ENCODE results near the gene TJAP1.
"Not testable (repeated sequence)": the region's sequence is repeated elsewhere in the genome, so short reads cannot be mapped to it uniquely, and the experiment has no call there.

TJAP1 gene

DNA sequence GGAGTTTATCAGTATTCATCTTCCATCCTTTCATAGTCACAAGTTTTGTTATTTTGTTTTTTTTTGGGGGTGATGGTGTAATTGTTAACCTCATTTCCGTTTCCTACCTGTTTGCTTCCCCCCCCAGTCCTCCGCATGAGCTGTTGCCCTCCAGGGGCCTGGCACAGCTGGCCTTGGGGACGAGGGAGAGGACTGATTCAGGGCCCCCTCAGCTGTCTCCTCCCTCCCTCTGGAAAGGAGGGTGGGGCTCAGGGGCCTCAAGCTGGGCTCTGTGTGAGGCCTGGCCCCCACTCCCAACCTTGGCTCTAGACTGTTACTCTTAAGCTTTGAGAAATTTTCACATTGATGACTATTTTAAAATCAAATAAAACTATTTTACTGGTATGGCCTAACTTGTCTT lies 28.8 kb downstream of the TJAP1 start:
- no peak for DNase-seq

DNA sequence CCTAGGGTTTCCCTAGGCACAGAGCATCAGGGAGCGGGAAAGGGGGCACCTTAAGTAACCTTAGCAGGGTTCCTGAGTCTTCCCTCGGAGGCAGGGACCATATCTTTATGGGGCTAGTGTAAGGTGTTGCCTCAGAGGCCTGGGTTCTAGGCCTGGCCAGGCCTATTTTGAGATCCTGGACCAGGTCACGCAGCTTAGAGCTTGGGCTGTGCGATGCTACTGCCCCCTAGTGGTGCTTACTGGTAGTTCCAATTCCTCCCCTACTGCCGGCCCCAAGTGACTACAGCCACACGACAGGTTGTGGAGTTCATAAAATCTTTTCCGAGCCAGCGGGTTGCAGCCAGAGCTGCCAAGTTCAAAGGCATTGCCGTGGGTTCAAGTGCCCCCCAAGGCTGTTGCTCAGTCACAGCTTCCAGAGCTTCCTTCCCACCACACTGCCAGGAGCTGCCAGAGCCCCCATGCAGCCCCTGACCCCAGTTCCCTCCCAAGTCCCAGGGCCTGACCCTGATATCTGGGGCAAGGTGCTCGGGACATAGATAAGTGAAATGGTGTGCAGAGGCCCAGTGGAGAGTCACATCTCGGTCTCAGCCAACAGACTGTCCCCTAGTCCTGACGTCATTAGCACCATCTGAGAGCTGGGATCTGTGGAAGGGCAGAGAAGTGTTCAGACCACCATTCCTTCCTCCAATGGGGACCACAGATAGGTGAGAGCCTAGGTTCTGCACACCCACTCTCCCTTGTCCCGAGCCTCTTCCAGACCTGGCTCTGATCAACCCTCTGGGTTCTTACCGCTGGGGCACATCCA lies 29.5 kb downstream of the TJAP1 start:
- DNase-seq, result peak; percentile 71 to 73

DNA sequence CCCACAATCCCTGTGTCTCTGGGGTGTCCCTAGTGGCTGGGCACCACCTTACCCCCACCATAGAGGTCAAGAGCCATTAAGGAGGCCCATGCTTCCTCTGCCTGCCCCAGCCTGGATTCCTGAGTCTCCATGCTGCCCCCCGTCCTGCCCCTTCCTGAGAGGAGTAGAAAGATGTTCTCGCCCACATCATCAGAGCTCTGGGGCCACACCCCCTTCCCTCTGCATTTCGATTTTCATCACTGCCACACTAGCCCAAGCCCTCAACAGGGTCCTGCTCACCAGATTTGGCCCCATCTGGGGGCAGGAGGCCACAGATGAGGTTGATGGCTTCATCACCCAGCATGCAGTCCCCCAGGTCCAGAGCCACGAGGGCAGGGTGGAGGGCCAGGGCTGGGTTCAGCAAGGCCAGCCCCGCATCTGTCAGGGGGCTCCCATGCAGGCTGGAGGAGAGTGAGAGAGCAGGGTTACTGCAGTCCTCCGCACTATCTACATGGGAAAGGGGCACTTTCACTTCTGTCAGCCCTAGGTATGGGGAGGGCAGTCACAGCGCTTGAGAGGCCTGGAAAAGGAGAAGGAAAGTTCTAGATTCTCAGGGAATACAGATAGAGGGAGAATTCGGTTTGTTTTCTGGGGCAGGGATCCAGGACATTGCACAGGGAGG lies 31.2 kb downstream of the TJAP1 start:
- no peak for DNase-seq

DNA sequence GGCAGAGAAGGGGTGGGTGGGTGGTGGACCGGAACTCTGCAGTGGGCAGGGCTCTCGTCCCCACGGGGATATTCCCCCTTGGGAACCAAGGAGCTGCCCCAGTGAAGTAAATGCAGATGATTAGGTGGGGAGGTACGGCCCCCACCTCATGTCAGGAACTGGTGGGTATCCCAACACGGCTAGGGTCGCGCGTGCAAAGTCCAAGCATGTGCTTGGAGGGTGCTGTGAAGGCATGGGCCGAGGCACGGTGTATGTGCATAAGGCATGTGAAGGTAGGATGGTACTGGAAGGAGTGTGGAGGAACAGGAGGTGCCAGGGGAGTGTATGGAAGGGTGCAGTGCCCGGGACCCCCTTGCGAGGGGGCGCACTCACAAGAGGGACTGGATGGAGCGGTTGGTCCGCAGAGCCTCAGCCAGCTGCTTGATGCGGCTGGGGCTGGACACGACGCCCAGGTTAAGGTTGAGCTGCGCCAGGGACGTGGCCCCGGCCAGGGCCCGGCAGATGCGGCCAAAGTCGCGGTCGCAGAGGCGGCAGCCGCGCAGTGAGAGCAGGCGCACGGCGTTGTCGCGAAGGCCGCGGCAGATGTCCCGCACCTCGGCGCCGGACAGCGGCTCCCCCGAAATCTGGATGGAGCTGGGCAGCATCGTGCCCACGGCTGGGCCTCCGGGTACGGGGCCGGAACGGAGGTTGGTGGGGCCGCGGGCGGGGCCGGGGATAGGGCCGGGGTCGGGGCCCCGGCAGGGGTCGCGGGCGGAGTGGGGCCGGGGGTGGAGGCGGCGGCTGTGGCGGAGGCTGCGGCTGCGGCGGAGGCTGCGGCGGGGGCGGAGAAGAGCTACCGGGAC lies 32.0 kb downstream of the TJAP1 start:
- DNase-seq, result no peak

DNA sequence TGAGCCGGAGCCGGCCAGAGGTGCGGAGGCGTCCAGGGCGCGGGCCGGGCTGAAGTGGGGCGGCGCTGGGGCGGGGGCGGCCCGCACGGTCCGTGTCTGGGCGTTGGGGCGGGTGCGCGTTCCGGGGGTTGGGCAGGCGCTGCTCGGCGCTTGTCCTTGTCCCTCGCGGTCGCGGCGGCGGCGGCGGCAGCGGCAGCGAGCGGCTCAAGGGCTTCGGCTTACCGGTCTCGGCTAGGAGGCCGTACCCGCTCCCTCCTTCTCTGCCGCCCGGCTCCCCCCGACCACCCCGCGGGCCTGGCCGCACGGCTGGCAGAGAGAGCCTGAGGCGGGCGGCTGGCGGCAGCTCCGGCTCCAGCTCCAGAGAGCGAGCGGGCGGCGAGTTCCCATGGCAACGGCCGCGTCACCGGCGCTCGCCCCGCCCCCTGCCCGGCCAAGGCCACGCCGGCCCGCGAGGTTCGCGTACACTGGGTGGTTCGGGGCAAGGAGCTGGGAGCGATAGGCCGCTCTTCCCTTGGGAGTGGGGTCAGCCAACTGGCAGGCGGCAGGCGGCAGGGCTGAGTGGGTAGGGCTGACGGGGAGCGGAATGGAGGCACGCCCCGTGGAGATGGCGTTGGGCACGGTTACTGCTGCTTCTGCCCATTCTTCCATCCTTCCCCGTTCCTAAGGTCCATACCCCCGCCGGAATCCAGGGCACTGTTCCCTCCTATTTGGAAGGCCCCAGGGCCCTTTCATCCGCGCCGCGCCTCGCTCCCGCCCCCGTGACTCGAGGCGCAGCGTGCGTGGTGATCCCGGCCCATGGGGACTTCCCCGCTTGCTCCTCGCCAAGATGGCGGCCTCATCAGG lies 32.8 kb downstream of the TJAP1 start, which contains the start of gene LRRC73:
LRRC73 (minus strand) TSS at position 363 of the 843 bp plus-strand sequence. CDS start 561 bp downstream, outside the sequence.
- DNase-seq, result peak; percentile 63 to 65

DNA sequence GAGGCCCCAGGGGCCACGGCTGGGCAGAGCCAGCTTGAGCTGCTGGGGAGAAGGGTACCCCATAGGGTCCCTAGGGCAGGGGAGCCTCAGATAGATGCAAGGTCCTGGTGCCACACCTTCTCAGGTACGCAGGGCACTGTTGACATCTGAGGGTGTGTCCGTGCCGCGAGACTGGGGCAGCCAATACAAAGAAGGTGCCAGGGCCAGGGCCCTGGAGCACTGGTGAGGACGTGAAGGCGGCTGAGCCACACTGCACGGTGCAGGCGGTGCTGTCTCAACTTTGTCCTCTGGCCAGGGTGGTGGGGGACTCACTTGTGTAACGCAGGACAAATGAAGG lies 33.4 kb downstream of the TJAP1 start:
- DNase-seq, result no peak

DNA sequence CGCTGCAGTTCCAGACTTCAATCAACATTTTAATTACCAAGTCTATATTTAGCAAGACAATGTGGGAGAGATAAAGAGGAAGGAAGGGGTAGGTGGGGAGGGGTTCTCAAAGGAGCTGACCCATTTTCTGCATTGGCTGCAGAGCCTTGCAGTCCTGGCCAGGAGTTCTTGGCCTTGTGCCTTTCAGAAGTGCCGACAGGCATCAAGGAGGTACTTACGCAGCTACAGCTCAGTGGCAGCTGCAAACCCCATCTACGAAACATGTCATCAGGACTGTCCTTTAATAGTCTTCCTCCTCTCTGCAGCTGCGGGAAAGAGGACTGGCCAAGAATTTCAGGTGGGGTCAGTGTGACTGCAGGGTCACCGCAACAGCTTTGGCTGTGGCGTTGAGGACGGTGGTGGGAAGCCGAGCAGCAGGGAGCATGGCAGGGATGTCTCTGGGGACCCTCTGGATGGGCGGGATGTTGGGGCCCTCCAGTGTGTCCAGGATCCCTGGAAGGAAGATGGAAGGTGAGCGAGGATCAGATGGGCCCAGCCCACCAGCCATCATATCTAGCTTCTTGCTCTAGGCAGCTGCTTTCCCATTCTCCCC lies 34.5 kb downstream of the TJAP1 start:
- DNase-seq, result no peak

DNA sequence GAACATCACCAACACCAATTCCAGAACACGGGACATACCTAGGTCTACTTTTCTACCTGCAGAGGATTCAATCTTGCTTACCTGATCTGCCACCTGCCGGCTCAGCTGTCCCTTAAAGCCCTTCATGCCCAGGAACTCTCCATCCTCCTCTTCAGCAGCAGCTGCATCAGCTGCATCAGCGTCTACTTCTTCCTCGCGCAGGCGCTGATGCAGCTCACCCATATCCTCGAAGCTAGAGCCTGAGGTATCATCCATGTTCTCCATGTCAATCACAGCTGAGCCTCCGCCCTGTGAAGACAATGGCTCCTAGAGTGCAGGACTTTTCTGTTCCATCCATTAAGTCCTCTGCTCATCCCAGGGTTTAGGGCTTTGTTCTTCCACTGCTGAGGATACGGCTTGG lies 38.4 kb downstream of the TJAP1 start:
- DNase-seq, result no peak

DNA sequence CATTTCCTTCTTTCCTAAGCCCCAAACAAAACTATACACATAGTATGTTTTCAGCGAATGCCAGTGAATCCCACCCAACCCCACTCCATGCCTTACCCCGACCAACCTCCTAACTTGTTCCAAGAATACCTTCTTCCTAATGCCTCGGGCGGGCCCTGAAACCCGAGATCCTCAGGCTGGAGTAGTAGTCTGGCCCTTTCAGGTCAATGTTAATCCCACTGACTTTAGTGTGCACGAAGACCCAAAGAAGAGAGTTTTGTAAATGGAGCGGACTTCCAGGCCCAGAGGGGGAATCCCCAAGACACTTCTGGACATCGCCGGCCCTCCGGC lies 39.0 kb downstream of the TJAP1 start:
- DNase-seq, result no peak

DNA sequence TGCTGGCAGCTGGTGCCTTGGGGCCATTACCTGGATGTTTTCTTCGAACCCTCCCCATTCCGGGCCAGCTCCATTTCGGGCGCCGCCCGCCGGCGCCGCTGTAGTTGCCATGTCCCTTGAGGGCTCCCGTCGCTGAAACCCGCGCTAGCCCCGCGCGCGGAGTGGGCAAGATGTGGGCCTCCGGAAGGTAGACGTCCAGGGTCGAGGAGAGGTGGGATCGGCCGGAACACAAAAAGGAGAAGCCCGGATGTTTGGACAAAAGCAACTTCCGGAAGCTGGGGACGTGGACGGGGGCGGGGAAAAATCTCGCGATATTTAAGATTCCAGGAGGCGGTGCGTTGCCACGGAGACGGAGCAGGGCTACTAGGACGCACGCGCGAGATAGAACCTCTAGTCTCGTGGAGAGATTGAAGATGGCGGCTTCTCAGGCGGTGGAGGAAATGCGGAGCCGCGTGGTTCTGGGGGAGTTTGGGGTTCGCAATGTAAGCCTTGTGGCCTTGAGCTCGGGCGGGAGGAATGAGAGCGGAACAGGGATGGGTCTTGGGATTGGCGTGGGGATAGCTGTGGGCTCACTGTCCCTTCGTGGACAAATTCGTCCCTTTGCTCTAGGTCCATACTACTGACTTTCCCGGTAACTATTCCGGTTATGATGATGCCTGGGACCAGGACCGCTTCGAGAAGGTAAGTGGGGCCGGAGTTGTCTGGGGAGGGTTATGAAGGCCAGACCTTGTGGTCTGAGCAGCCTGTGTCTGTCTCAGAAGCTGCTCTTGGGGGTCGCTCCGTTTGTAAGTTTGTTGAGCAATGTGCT lies 39.5 kb downstream of the TJAP1 start, which contains the start of the genes POLR1C and YIPF3:
POLR1C (plus strand) TSS at position 393 of the 808 bp plus-strand sequence; CDS start at position 414, 21 bp downstream.
YIPF3 (minus strand) TSS at position 230 of the 808 bp plus-strand sequence; CDS start at position 111, 119 bp downstream.
- peak; percentile 98 for DNase-seq

DNA sequence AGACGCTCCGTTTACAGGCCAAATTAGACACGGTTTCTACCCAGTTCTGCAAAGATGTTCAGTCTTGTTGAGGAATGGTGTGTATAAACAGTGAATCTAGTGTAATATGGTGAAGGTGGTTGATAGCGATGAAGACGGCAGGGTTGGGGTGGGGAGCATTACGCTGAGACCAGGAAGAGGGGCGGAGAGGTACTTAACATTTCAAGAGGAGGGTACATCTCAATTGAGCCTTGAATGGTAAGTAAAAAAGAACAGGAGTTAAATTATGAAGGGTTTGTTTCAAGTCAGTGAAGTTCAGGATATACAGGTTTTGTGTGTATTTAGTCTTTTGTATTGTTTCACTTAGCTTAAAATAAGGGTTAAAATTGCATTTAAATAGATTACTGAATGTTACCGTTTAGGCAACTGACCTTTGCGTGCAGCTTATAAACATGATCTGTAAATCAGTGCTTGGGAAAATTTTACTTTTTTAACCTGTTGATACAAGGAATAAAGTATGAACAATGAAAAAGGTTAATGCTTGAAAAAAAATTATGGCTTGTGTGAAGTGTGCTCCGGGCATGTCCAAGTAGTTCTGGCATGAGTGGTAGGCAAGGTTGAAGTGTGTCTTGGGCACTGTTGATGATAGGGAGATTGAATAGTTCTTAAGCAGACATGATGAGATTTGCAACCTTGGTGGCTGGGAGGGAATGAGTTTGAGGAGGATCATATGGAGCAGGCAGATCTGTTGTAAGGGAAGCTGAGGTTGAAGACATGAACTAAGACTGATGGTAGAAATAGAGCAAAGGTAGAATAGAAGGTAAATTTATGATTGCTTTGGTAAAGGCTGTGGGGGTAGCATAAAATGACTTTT lies 40.4 kb downstream of the TJAP1 start:
- no peak for DNase-seq

DNA sequence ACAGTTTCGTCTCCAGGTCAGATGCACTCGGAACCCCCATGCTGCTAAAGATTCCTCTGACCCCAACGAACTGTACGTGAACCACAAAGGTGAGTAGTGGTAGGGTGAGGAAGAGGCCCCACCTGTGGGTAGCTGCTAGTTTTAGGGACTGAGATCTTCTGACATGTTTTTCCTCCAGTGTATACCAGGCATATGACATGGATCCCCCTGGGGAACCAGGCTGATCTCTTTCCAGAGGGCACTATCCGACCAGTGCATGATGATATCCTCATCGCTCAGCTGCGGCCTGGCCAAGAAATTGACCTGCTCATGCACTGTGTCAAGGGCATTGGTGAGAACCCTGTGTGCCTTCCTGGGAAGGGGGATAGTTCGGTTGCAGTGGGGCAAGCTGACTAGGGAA lies 42.7 kb downstream of the TJAP1 start:
- DNase-seq, result no peak

DNA sequence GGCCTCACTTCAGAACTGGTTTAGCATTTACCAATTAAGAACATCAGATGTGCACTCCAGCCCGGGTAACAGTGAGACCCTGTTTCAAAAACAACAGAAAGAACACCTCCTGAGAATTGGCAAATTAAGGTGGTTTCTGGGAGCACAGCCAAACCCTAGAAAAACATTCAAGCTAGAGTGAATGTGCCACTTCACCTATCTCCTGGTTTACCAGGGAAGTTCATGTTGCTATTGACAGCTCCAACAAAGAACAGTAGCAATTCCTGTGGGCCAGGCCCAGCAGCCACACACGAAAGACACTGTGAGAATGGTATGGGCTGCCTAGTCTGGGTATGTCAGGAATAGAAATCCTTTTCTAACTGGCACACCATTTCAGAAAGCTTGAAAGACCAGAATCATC lies 44.5 kb downstream of the TJAP1 start:
- peak in 1 of 2 experiments; percentile 48 for DNase-seq

DNA sequence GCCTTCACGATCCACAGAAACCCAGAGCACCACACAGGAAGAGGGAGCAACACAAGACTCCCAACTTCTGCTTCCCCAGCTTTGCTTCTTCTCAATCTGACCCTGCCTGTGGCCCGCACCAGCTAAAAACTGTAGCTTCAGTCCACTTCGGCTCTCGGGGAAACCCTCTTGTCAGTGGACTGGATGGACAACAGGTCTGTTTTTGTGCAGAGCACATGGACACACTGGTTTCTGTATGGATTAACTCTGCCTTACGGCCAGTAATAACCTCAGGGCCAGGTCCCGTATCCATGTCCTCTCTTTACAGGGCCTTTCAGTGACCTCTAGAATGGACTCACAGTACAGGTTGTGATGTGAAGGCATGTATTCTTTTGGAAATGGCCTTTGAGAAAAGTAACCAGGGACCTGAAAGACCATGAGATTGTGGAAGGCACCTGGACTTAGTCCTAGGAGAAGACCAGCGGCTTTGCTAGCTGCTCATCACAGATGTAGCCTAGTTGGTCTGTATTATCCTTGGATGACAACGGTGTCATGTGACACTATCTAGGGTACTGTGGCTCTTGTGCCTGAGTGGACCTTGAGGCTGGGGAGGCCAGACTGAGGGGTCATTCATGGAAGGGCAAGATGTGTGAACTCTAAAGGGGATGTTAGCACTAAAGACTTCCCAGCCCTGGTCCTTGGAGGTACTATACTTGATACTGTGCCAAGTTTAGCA lies 45.3 kb downstream of the TJAP1 start:
- DNase-seq, result no peak

DNA sequence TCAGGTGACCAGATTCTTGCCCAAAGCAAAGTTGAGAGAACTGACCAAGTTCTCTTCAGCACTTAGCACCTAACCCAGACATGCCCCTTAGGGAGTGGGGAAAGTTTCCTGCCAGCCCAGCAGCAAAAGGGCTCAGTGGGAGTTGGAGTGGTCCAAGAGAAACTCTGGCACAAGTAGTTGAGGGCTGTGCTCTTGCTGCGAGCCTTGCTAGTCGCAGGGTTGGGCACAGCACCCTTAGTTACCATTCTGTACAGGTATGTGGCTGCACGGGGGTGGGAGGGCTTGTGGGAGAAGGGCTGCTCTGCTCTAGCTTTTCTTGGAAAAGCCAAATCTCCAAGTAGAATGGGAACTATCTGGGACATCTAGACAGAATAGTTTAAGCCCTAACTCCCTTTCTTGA lies 45.9 kb downstream of the TJAP1 start:
- DNase-seq, result no peak

DNA sequence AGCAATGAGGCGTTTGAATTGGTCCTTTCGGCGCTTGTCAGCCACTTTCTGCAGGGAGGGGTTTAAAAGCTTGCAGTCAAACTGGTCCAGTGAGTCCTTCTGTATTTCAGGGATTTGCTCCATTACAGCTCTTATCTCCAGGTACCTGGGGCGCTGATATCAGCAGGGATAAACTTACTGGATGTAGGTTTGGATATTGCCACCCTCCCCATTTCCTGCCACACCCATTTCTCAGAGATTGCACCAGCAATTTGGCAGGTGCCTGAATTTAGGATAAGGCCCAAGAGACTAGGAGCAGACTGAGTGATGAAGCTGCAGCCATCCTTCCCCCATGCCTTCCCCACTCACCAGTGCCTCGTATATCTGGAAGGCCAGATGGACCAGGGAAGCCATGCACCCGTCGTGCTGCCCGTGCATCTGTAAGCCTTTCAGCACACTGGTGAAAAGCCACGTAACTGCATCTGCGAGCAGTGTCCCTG lies 47.2 kb downstream of the TJAP1 start:
- no peak for DNase-seq

DNA sequence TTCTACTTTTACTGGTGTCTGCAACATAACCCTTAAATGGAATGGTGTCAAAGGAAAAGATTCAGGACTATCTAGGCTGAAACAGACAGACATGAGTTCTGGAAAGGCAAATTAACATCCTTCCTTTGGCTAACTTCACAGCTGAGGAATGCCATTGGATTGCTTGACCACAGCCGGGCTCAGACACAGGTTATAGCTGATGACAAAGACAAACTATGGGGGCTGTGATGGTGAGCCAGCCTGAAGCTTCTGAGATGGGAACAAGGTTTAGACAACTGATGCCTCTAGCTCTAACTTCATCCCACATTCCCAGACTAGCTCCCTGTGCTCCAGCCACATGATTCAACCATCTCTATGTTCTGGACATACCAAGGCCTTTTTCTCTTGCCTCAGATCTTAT lies 54.8 kb downstream of the TJAP1 start:
- DNase-seq, result no peak

DNA sequence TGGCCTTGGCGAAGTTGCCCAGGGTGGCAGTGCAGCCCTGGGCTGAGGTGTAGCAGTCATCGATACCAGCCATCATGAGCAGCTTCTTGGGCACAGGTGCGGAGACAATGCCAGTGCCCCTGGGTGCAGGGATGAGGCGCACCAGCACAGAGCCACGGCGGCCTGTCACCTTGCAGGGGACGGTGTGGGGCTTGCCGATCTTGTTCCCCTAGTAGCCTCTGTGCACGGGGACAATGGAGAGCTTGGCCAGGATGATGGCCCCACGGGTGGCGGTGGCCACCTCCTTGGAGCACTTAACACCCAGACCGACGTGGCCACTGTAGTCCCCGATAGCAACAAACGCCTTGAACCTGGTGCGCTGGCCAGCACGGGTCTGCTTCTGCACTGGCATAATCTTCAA lies 61.6 kb downstream of the TJAP1 start:
- not testable (repeated sequence) for DNase-seq

DNA sequence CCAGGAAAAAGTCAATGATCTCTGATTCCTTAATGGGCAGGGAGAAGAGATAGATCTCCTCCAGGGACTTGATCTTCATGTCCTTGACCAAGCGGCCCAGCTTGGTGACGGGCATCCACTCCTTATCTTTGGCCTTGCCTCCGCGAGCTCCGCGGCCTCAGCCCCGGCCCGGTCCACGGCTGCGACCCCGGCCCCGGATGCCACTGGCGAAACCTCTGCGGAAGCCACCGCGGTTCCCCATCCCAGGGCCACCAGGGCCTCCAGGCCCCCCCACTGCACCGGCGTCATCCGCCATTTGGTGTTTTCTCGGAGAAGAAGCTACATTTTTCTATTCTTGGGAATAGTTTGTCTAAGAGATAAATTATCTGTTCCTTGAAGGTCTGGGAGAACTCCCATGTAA lies 62.0 kb downstream of the TJAP1 start:
- DNase-seq, result not testable (repeated sequence)

Measured in NCI-H2081 (cell line).